H1 (cell line): Measurements from ENCODE around the gene CSF2. TPM values are rescaled to one million over a fixed set of nuclear protein-coding genes. Genes with fewer than 3 reads are reported as not detected.

ENCODE experiments used
- CTCF ChIA-PET: fragments of 300-600 bp; sonication (Branson Sonifier 250); formaldehyde crosslinking; loops from one replicate; lab custom pipeline; 2021; ENCODE audit not compliant: partially characterized antibody; lab: Charles Lee
- POLR2A ChIA-PET: fragments of 300-600 bp; sonication (Branson Sonifier 250); formaldehyde crosslinking; loops from one replicate; lab custom pipeline; 2021; ENCODE audit warnings: inconsistent platforms; ENCODE audit not compliant: partially characterized antibody; lab: Charles Lee
- DNase-seq, 2 experiments: peaks; one replicate each; pipeline versions ENCODE4 v3.0.0 to v3.0.0-alpha.2; 2010 to 2022; ENCODE audit warnings: low spot score in 2 of 2, low read depth in 1 of 2, mixed read lengths in 1 of 2
- FAIRE-seq: peaks from 2 replicates; lab custom pipeline; 2011; peaks lifted over from hg19 to GRCh38; lab: Jason Lieb, UNC
- H2AFZ ChIP-seq: 2 replicates; pipeline ENCODE4 v1.8.1; 2012; ENCODE audit warnings: low read length, inconsistent platforms
- H2AK5ac ChIP-seq: 2 replicates; pipeline ENCODE4 v1.6.1; 2013; ENCODE audit warnings: low read depth, low read length
- H2BK120ac ChIP-seq: replicated peaks from 2 replicates; pipeline ENCODE3; 2013; ENCODE audit warnings: low read depth, low read length, inconsistent platforms
- H2BK12ac ChIP-seq: 2 replicates; pipeline ENCODE4 v1.6.1; 2013; ENCODE audit warnings: low read depth, low read length
- H2BK15ac ChIP-seq: 2 replicates; pipeline ENCODE4 v1.6.1; 2013; ENCODE audit warnings: low read length
- H2BK20ac ChIP-seq: 2 replicates; pipeline ENCODE4 v1.6.1; 2013; ENCODE audit warnings: low read length
- H2BK5ac ChIP-seq: 2 replicates; pipeline ENCODE4 v1.6.1; 2013; ENCODE audit warnings: low read depth, low read length
- H3K14ac ChIP-seq: 2 replicates; pipeline ENCODE4 v1.6.1; 2013; ENCODE audit warnings: inconsistent platforms; ENCODE audit not compliant: insufficient read length
- H3K18ac ChIP-seq: 2 replicates; pipeline ENCODE4 v1.6.1; 2013; ENCODE audit warnings: low read length; ENCODE audit errors: extremely low read depth
- H3K23ac ChIP-seq: 2 replicates; pipeline ENCODE4 v1.6.1; 2013; ENCODE audit warnings: inconsistent platforms; ENCODE audit not compliant: insufficient read length
- H3K23me2 ChIP-seq: 2 replicates; pipeline ENCODE4 v1.6.1; 2013; ENCODE audit warnings: low read depth, low read length
- H3K27ac ChIP-seq: 2 replicates; pipeline ENCODE4 v1.6.1; 2011; ENCODE audit warnings: low read depth, low read length, inconsistent platforms
- H3K27me3 ChIP-seq, 4 experiments: replicated peaks in 1 of 4; 1 replicate in 1 of 4; 2 replicates in 3 of 4; pipeline versions ENCODE4 v1.6.1 to v1.8.1; 2011 to 2013; ENCODE audit warnings: low read length in 3 of 4, mild to moderate bottlenecking in 3 of 4, inconsistent platforms in 2 of 4, mixed read lengths in 2 of 4, moderate library complexity in 1 of 4; ENCODE audit not compliant: control insufficient read depth in 3 of 4, insufficient read depth in 3 of 4; ENCODE audit errors: extremely low read depth in 1 of 4
- H3K36me3 ChIP-seq, 4 experiments: 2 replicates each; pipeline versions ENCODE4 v1.6.1 to v1.8.1; 2011 to 2013; ENCODE audit warnings: mild to moderate bottlenecking in 4 of 4, low read length in 3 of 4, moderate library complexity in 2 of 4, control low read depth in 1 of 4, inconsistent platforms in 1 of 4; ENCODE audit not compliant: insufficient read depth in 4 of 4, control insufficient read depth in 2 of 4
- H3K4ac ChIP-seq: replicated peaks from 2 replicates; pipeline ENCODE3; 2013; ENCODE audit warnings: low read length, low read depth, mixed read lengths, inconsistent platforms; ENCODE audit not compliant: insufficient read length
- H3K4me1 ChIP-seq, 4 experiments: replicated peaks in 1 of 4; 1 replicate in 1 of 4; 2 replicates in 3 of 4; pipeline versions ENCODE4 v1.6.1 to v1.8.1; 2011 to 2013; ENCODE audit warnings: low read length in 3 of 4, inconsistent platforms in 2 of 4, mixed read lengths in 1 of 4; ENCODE audit not compliant: insufficient read depth in 4 of 4, control insufficient read depth in 3 of 4
- H3K4me2 ChIP-seq, 2 experiments: 2 replicates each; pipeline versions ENCODE4 v1.6.1 to v1.8.1; 2011 to 2013; ENCODE audit warnings: low read depth in 2 of 2, low read length in 2 of 2, control low read depth in 1 of 2, inconsistent platforms in 1 of 2, mild to moderate bottlenecking in 1 of 2; ENCODE audit not compliant: insufficient read depth in 1 of 2
- H3K4me3 ChIP-seq, 4 experiments: fragments of 200-600, 300-600 bp in 1 of 4; sonication (generic), shearing (Covaris generic), sonication (Bioruptor Twin) in 1 of 4; 2 replicates each; pipeline versions ENCODE4 v1.5.1 to v1.8.1; 2011 to 2016; ENCODE audit warnings: low read length in 4 of 4, low read depth in 3 of 4, control low read depth in 2 of 4, inconsistent platforms in 2 of 4, mild to moderate bottlenecking in 2 of 4, mixed read lengths in 1 of 4, moderate library complexity in 1 of 4; ENCODE audit not compliant: insufficient read depth in 2 of 4; ENCODE audit errors: extremely low read depth in 1 of 4
- H3K56ac ChIP-seq: replicated peaks from 2 replicates; pipeline ENCODE3; 2013; ENCODE audit warnings: low read depth, mild to moderate bottlenecking, mixed read lengths, low read length, inconsistent platforms; ENCODE audit not compliant: insufficient read length
- H3K79me1 ChIP-seq: 2 replicates; pipeline ENCODE4 v1.6.1; 2013; ENCODE audit warnings: low read depth, low read length, control low read depth
- H3K79me2 ChIP-seq, 2 experiments: 2 replicates each; pipeline versions ENCODE4 v1.6.1 to v1.8.1; 2012 to 2013; ENCODE audit warnings: low read length in 2 of 2, mild to moderate bottlenecking in 2 of 2, inconsistent platforms in 1 of 2; ENCODE audit not compliant: insufficient read depth in 2 of 2, control insufficient read depth in 1 of 2
- H3K9ac ChIP-seq, 4 experiments: replicated peaks in 1 of 4; 1 replicate in 1 of 4; 2 replicates in 3 of 4; pipeline versions ENCODE4 v1.6.1 to v1.8.1; 2011 to 2013; ENCODE audit warnings: low read depth in 3 of 4, low read length in 3 of 4, control low read depth in 2 of 4, mild to moderate bottlenecking in 2 of 4, moderate library complexity in 2 of 4, inconsistent platforms in 1 of 4; ENCODE audit errors: extremely low read depth in 1 of 4
- H3K9me3 ChIP-seq, 2 experiments: 2 replicates each; pipeline versions ENCODE4 v1.6.1 to v1.8.1; 2012 to 2013; ENCODE audit warnings: mild to moderate bottlenecking in 2 of 2, moderate library complexity in 2 of 2, control low read depth in 1 of 2, inconsistent platforms in 1 of 2, low read depth in 1 of 2, low read length in 1 of 2, mixed read lengths in 1 of 2; ENCODE audit not compliant: insufficient read depth in 2 of 2
- H4K20me1 ChIP-seq, 2 experiments: replicated peaks in 1 of 2; 2 replicates each; pipeline versions ENCODE3 to v1.8.1; 2011 to 2013; ENCODE audit warnings: inconsistent platforms in 2 of 2, low read length in 2 of 2, mild to moderate bottlenecking in 1 of 2; ENCODE audit not compliant: insufficient read depth in 2 of 2, control insufficient read depth in 1 of 2
- H4K5ac ChIP-seq: 2 replicates; pipeline ENCODE4 v1.6.1; 2013; ENCODE audit warnings: low read length, low read depth, mixed read lengths, inconsistent platforms; ENCODE audit not compliant: insufficient read length
- H4K8ac ChIP-seq: 2 replicates; pipeline ENCODE4 v1.8.0; 2013; ENCODE audit warnings: mild to moderate bottlenecking, moderate library complexity, low read length, inconsistent platforms; ENCODE audit not compliant: insufficient read depth; ENCODE audit errors: extremely low read depth
- H4K91ac ChIP-seq: replicated peaks from 2 replicates; pipeline ENCODE3; 2013; ENCODE audit warnings: low read length, mixed read lengths, inconsistent platforms; ENCODE audit not compliant: insufficient read length
- CBX5 ChIP-seq: fragments of 300-800, 300-1000 bp; sonication (generic); IDR thresholded peaks from 2 replicates; pipeline ENCODE4 v1.7.1; 2016; ENCODE audit warnings: antibody characterized with exemption, low read length, low read depth
- TAF1 ChIP-seq: IDR thresholded peaks from 2 replicates; pipeline ENCODE4 v1.6.1; 2011; ENCODE audit warnings: mild to moderate bottlenecking, low read depth, low read length
- WGBS, 2 experiments: shearing (Covaris generic) in 1 of 2; methylation state at CpG; one replicate each; pipeline versions ENCODE4 v1.1.6 to v1.1.7; 2013 to 2015; ENCODE audit warnings: low lambda C conversion rate in 2 of 2, mixed read lengths in 2 of 2, inconsistent platforms in 1 of 2, low coverage in 1 of 2, missing lambda C conversion rate in 1 of 2; ENCODE audit not compliant: insufficient replicate concordance in 2 of 2, insufficient coverage in 1 of 2, insufficient read length in 1 of 2; ENCODE audit errors: extremely low coverage in 1 of 2, missing lambda C conversion rate in 1 of 2; 5-methylcytosine and 5-hydroxymethylcytosine counted together
- polyA plus RNA-seq, 7 experiments: library from polyadenylated mRNA; depleted of rRNA in 3 of 7; stranded (reverse) in 5 of 7; unstranded in 2 of 7; fragments of >200 nt in 5 of 7; fragments of 200-250 nt in 2 of 7; gene quantifications; 1 replicate in 5 of 7; 2 replicates in 1 of 7; 4 replicates in 1 of 7; pipeline versions ENCODE4 v1.2.1 to v1.2.3, GENCODE V29; 2011 to 2013; ENCODE audit warnings: missing spikeins in 2 of 7, mixed read lengths in 2 of 7
- total RNA-seq: library from RNA; stranded (reverse); fragmentation: NEBNext Ultra II Directional; extraction: Animal tissue kit (Norgen Biotek cat#: 25700); gene quantifications from 2 replicates; pipeline ENCODE4 v1.2.1, GENCODE V29; 2021

CSF2 gene
- total and polyA plus RNA-seq, 2 of the 8 experiments (the other 6 are each of a cell fraction or from before 2014, with no cell fraction given) = not detected

GRCh38 chr5:132049559-132049958, 24.0 kb upstream of the CSF2 start:
- WGBS, 2 experiments = 93% methylated on average over 12 of the region's 12 CpGs; no CpG with 5 or more reads in 1 of the 2 experiments
- FAIRE-seq = no peak
- no peak overlapping the region for H3K14ac ChIP-seq
- TF ChIP-seq CBX5 = no peak
- TF ChIP-seq TAF1 = no peak

More at GRCh38 chr5:132049559-132049958, 24.0 kb upstream of the CSF2 start:
- POLR2A ChIA-PET = no interaction called here
- H4K91ac ChIP-seq = no peak overlapping the region
- H3K27me3 ChIP-seq = no peaks in the 10 kb centered on the region
- no peak overlapping the region for H2BK12ac ChIP-seq
- no peak overlapping the region for H3K4ac ChIP-seq
- no peak overlapping the region for H3K23ac ChIP-seq
- H2BK120ac ChIP-seq = no peak overlapping the region
- no peak overlapping the region for H2AFZ ChIP-seq
- H2AK5ac ChIP-seq = no peak overlapping the region
- H4K5ac ChIP-seq = no peak overlapping the region
- no peak overlapping the region for H2BK5ac ChIP-seq
- no peaks in the 10 kb centered on the region for H3K23me2 ChIP-seq
- no peak overlapping the region for H3K4me3 ChIP-seq
- H3K56ac ChIP-seq = no peak overlapping the region
- H3K18ac ChIP-seq = no peak overlapping the region
- CTCF ChIA-PET = interaction anchor here (0.8 to 2.5 kb wide), 6 partner anchors 13 to 239 kb away, joined by 3 to 20 read pairs (median 4); no protein-coding TSS in a partner anchor
- H3K4me1 ChIP-seq = peaks cover 0 to 5% (median 1%) of the 10 kb centered on the region in 4 experiments; a peak in 2 of 7 replicates
- H4K20me1 ChIP-seq = no peaks in the 10 kb centered on the region
- no peak overlapping the region for H3K4me2 ChIP-seq
- H3K36me3 ChIP-seq = no peaks in the 10 kb centered on the region
- no peaks in the 10 kb centered on the region for H3K79me1 ChIP-seq
- H2BK20ac ChIP-seq = no peak overlapping the region
- no peak overlapping the region for H3K9ac ChIP-seq
- no peaks in the 10 kb centered on the region for H3K9me3 ChIP-seq
- no peaks in the 10 kb centered on the region for H3K79me2 ChIP-seq
- no peak overlapping the region for H2BK15ac ChIP-seq
- no peak overlapping the region for H4K8ac ChIP-seq
- peak in 1 of 2 experiments; percentile 24 for DNase-seq
- H3K27ac ChIP-seq = no peak overlapping the region
